Keratinocyte (primary cell): Measurements from ENCODE around the gene BRSK1. TPM values are rescaled to one million over a fixed set of nuclear protein-coding genes. Genes with fewer than 3 reads are reported as not detected.

Experiments
- DNase-seq: peaks from one replicate; pipeline ENCODE4 v3.0.0-alpha.2; 2011; ENCODE audit warnings: low read depth, missing footprints, low spot score
- FAIRE-seq: peaks from 2 replicates; lab custom pipeline; 2011; peaks lifted over from hg19 to GRCh38; lab: Jason Lieb, UNC
- H2AFZ ChIP-seq: 2 replicates; pipeline ENCODE4 v1.6.0; 2012; ENCODE audit warnings: low read length, control low read depth, inconsistent platforms; ENCODE audit not compliant: control insufficient read depth
- H3K27ac ChIP-seq: 2 replicates; pipeline ENCODE4 v1.5.1; 2011; ENCODE audit warnings: low read length; ENCODE audit not compliant: control insufficient read depth, insufficient read depth
- H3K27me3 ChIP-seq: 3 replicates; pipeline ENCODE4 v1.6.0; 2011; ENCODE audit warnings: low read length; ENCODE audit not compliant: control insufficient read depth, insufficient read depth; ENCODE audit errors: extremely low read depth
- H3K36me3 ChIP-seq, 2 experiments: 2 replicates in 1 of 2; 3 replicates in 1 of 2; pipeline ENCODE4 v1.5.1; 2011; ENCODE audit warnings: low read length in 2 of 2, mild to moderate bottlenecking in 1 of 2; ENCODE audit not compliant: control insufficient read depth in 2 of 2, insufficient read depth in 2 of 2; ENCODE audit errors: extremely low read depth in 1 of 2
- H3K4me1 ChIP-seq: 3 replicates; pipeline ENCODE4 v1.5.1; 2011; ENCODE audit warnings: low read length; ENCODE audit not compliant: control insufficient read depth, insufficient read depth; ENCODE audit errors: extremely low read depth
- H3K4me2 ChIP-seq: 3 replicates; pipeline ENCODE4 v1.6.0; 2011; ENCODE audit warnings: low read depth, low read length; ENCODE audit not compliant: control insufficient read depth, insufficient read depth; ENCODE audit errors: extremely low read depth
- H3K4me3 ChIP-seq, 3 experiments: fragments of 200-600 bp in 1 of 3; sonication (generic) in 1 of 3; 2 replicates in 2 of 3; 3 replicates in 1 of 3; pipeline ENCODE4 v1.5.1; 2011 to 2016; ENCODE audit warnings: low read length in 3 of 3, mild to moderate bottlenecking in 3 of 3, control low read depth in 2 of 3, inconsistent platforms in 1 of 3, low read depth in 1 of 3, mixed read lengths in 1 of 3, mixed run types in 1 of 3, moderate library complexity in 1 of 3; ENCODE audit not compliant: control insufficient read depth in 2 of 3, insufficient read depth in 2 of 3; ENCODE audit errors: extremely low read depth in 1 of 3
- H3K79me2 ChIP-seq: 2 replicates; pipeline ENCODE4 v1.6.0; 2012; ENCODE audit warnings: low read length; ENCODE audit not compliant: control insufficient read depth, insufficient read depth
- H3K9ac ChIP-seq: 3 replicates; pipeline ENCODE4 v1.6.0; 2011; ENCODE audit warnings: low read length; ENCODE audit not compliant: control insufficient read depth, insufficient read depth; ENCODE audit errors: extremely low read depth
- H3K9me1 ChIP-seq: 3 replicates; pipeline ENCODE4 v1.6.0; 2011; ENCODE audit warnings: low read length; ENCODE audit not compliant: control insufficient read depth, insufficient read depth; ENCODE audit errors: extremely low read depth
- H3K9me3 ChIP-seq: 2 replicates; pipeline ENCODE4 v1.5.1; 2012; ENCODE audit warnings: low read depth, low read length; ENCODE audit not compliant: control insufficient read depth
- H4K20me1 ChIP-seq: 3 replicates; pipeline ENCODE4 v1.6.0; 2011; ENCODE audit warnings: low read length; ENCODE audit not compliant: control insufficient read depth, insufficient read depth; ENCODE audit errors: extremely low read depth
- CTCF ChIP-seq, 3 experiments: IDR thresholded peaks in 1 of 3; conservative IDR thresholded peaks in 1 of 3; optimal IDR thresholded peaks in 1 of 3; 2 replicates in 2 of 3; 3 replicates in 1 of 3; pipeline versions ENCODE3 to v1.5.1; 2011; ENCODE audit warnings: low read length in 3 of 3, mild to moderate bottlenecking in 3 of 3, moderate library complexity in 2 of 3, control low read depth in 1 of 3, inconsistent platforms in 1 of 3; ENCODE audit not compliant: insufficient read depth in 2 of 3; ENCODE audit errors: extremely low read depth in 1 of 3
- EZH2 ChIP-seq: IDR thresholded peaks from one replicate; pipeline ENCODE4 v1.6.1; 2012; ENCODE audit warnings: inconsistent platforms, mild to moderate bottlenecking, low read length, moderate library complexity
- dilution Hi-C: fragments of 300-500 bp; cut with MboI; formaldehyde crosslinking; loops from one replicate; pipeline ENCODE4 v1.7.0; 2020; ENCODE audit warnings: low sequenced_read_pairs; ENCODE audit not compliant: extremely low pct_ligation_motif_present
- polyA plus RNA-seq, 5 experiments: library from polyadenylated mRNA; depleted of rRNA in 3 of 5; stranded (reverse) in 3 of 5; stranded (forward) in 1 of 5; unstranded in 1 of 5; fragments of >200 nt; gene quantifications; 1 replicate in 1 of 5; 2 replicates in 3 of 5; 3 replicates in 1 of 5; pipeline versions ENCODE4 v1.2.1 to v1.2.3, GENCODE V29; 2011 to 2012; ENCODE audit warnings: missing spikeins in 2 of 5, low read depth in 1 of 5, low replicate concordance in 1 of 5

The BRSK1 gene
- polyA plus RNA-seq, 1 donor (not counting 4 experiments of a cell fraction or from before 2014, with no cell fraction given), result 0.46 TPM

- Histone ChIP-seq H3K9me3 (no peaks in the 10 kb centered on the region), H3K36me3 (no peaks in the 10 kb centered on the region), H3K79me2 (no peaks in the 10 kb centered on the region), H3K4me2 (no peak overlapping the region), H3K4me3 (no peak overlapping the region), H3K27ac (no peak overlapping the region), H3K4me1 (no peaks in the 10 kb centered on the region), H3K27me3 (peaks cover 19% of the 10 kb centered on the region), H4K20me1 (no peaks in the 10 kb centered on the region), H3K9ac (no peak overlapping the region), H3K9me1 (no peaks in the 10 kb centered on the region), H2AFZ (no peak overlapping the region)
- no peak for FAIRE-seq
- no peak for DNase-seq
- TF ChIP-seq CTCF (optimal IDR thresholded peaks at IDR 0.05 in 1 of 3, IDR thresholded peaks at IDR 0.05 in 1 of 3, conservative IDR thresholded peaks at IDR 0.05 in 1 of 3; ENCODE audit: extremely low read depth in 1 of 3, insufficient read depth in 2 of 3, low read length in 3 of 3) (no peak), EZH2 (no peak)
- dilution Hi-C loops, result no loop called here
Observed at GRCh38 chr19:55321466-55322137, 37.8 kb downstream of the BRSK1 start.

DNA sequence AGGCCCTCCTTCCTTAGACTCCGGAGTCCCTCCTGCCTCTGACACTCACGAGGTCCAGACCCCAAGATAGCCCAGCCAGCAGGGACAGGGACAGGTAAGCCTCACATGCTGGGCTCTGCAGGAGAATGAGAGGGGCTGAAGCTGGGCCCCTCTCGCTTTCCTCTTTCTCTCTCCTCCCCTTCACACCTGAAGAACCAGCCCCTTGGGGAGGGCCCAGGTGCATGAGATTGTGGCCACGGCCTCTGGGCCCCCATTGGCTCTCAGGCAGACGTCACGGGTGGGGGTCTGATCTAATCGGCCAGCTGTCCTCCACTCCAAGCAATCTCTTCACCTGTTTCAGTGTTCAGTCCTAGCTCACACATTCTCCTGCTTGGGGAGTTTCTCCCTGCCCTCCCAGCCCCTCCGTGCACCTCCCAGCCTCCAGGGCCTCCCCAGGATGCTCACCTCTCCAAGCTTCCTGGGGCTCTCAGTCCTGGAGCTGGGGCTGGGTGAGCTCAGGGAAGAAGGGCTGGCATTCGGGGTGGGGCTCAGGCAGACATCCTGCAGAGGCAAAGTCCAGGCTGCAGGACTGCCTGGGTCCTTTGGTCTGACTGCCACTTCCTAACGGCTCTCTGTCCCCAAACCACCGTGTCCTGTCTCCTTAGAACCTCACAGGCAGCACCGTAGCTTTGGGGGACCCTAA, 38.5 kb downstream of the BRSK1 start:
- no peaks in the 10 kb centered on the region for H3K4me1 ChIP-seq
- TF ChIP-seq CTCF (optimal IDR thresholded peaks at IDR 0.05 in 1 of 3, IDR thresholded peaks at IDR 0.05 in 1 of 3, conservative IDR thresholded peaks at IDR 0.05 in 1 of 3; ENCODE audit: extremely low read depth in 1 of 3, insufficient read depth in 2 of 3, low read length in 3 of 3), result no peak
- no peak for TF ChIP-seq EZH2
- H3K9me1 ChIP-seq, result no peaks in the 10 kb centered on the region
- no peak overlapping the region for H3K9ac ChIP-seq
- H3K27me3 ChIP-seq, result peaks cover 19% of the 10 kb centered on the region
- no peak overlapping the region for H2AFZ ChIP-seq
- H3K27ac ChIP-seq, result no peak overlapping the region
- H4K20me1 ChIP-seq, result no peaks in the 10 kb centered on the region
- no peak overlapping the region for H3K4me2 ChIP-seq
- no peaks in the 10 kb centered on the region for H3K36me3 ChIP-seq
- no peak overlapping the region for H3K4me3 ChIP-seq
- no peaks in the 10 kb centered on the region for H3K79me2 ChIP-seq
- H3K9me3 ChIP-seq, result no peaks in the 10 kb centered on the region
- dilution Hi-C loops, result no loop called here
- FAIRE-seq (no peak), DNase-seq (no peak)
